Measurements from ENCODE around the gene SOX15.

DNA sequence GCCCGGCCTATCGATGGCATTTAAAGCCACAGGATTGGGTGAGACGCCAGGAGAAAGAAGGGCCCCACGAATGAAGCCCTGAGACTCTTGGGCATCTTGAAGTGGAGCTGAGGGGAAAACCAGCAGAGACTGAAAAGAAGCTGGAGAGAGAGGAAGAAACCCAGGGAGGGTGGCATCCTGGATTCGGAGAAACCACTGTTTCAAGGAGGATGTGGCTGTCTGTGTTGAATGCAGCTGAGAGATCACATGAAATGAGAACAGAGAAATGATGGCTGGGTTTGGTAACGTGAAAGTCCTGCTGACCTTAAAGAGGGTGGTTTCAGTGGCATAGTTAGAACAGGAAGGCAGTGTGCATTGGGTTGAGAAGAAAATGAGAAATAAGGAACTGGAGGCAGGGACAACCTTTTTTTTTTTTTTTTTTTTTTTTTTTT, 37.3 kb downstream of the SOX15 start:
- TF ChIP-seq, protein P1, sequence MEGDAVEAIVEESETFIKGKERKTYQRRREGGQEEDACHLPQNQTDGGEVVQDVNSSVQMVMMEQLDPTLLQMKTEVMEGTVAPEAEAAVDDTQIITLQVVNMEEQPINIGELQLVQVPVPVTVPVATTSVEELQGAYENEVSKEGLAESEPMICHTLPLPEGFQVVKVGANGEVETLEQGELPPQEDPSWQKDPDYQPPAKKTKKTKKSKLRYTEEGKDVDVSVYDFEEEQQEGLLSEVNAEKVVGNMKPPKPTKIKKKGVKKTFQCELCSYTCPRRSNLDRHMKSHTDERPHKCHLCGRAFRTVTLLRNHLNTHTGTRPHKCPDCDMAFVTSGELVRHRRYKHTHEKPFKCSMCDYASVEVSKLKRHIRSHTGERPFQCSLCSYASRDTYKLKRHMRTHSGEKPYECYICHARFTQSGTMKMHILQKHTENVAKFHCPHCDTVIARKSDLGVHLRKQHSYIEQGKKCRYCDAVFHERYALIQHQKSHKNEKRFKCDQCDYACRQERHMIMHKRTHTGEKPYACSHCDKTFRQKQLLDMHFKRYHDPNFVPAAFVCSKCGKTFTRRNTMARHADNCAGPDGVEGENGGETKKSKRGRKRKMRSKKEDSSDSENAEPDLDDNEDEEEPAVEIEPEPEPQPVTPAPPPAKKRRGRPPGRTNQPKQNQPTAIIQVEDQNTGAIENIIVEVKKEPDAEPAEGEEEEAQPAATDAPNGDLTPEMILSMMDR (IDR thresholded peaks at IDR 0.05) = no peak
- TF ChIP-seq POLR2A (IDR thresholded peaks at IDR 0.05) = no peak
